Astrocyte (in vitro differentiated cells and primary cell): ENCODE measurements around the gene SLC12A6. TPM values are rescaled to one million over a fixed set of nuclear protein-coding genes. Genes with fewer than 3 reads are reported as not detected.
"Not testable (repeated sequence)": the region's sequence is repeated elsewhere in the genome, so short reads cannot be mapped to it uniquely, and the experiment has no call there.

Experiments used
- DNase-seq: peaks from one replicate; pipeline ENCODE4 v3.0.0-alpha.2; 2010; ENCODE audit warnings: low read depth
- FAIRE-seq: peaks from 2 replicates; lab custom pipeline; 2011; peaks lifted over from hg19 to GRCh38; lab: Jason Lieb, UNC
- H2AFZ ChIP-seq: 2 replicates; pipeline ENCODE4 v1.6.0; 2012; ENCODE audit warnings: low read depth, low read length, inconsistent platforms
- H3K27ac ChIP-seq: 2 replicates; pipeline ENCODE4 v1.5.1; 2011; ENCODE audit warnings: low read depth, low read length, inconsistent platforms
- H3K27me3 ChIP-seq: 2 replicates; pipeline ENCODE4 v1.6.0; 2011; ENCODE audit warnings: low read length, inconsistent platforms; ENCODE audit not compliant: insufficient read depth
- H3K36me3 ChIP-seq: 2 replicates; pipeline ENCODE4 v1.5.1; 2011; ENCODE audit warnings: low read length, inconsistent platforms; ENCODE audit not compliant: insufficient read depth
- H3K4me1 ChIP-seq: 2 replicates; pipeline ENCODE4 v1.5.1; 2011; ENCODE audit warnings: low read length, inconsistent platforms; ENCODE audit not compliant: insufficient read depth
- H3K4me2 ChIP-seq: 2 replicates; pipeline ENCODE4 v1.6.0; 2012; ENCODE audit warnings: low read length, inconsistent platforms
- H3K4me3 ChIP-seq: 2 replicates; pipeline ENCODE4 v1.5.1; 2011; ENCODE audit warnings: low read depth, mild to moderate bottlenecking, low read length, inconsistent platforms; ENCODE audit not compliant: insufficient read depth
- H3K79me2 ChIP-seq: 2 replicates; pipeline ENCODE4 v1.6.0; 2012; ENCODE audit warnings: mild to moderate bottlenecking, low read length, inconsistent platforms; ENCODE audit not compliant: insufficient read depth
- H3K9ac ChIP-seq: 2 replicates; pipeline ENCODE4 v1.6.0; 2012; ENCODE audit warnings: mild to moderate bottlenecking, low read length, inconsistent platforms
- H3K9me3 ChIP-seq: 2 replicates; pipeline ENCODE4 v1.5.1; 2012; ENCODE audit warnings: low read depth, mild to moderate bottlenecking, low read length, inconsistent platforms; ENCODE audit not compliant: insufficient read depth
- H4K20me1 ChIP-seq: 2 replicates; pipeline ENCODE4 v1.6.0; 2012; ENCODE audit warnings: low read length, inconsistent platforms; ENCODE audit not compliant: insufficient read depth
- H3K27ac Mint-ChIP-seq: one replicate; pipeline ENCODE4 v1.8.0; 2021; ENCODE audit warnings: mild to moderate bottlenecking, mixed read lengths; ENCODE audit not compliant: unreplicated experiment
- H3K27me3 Mint-ChIP-seq: one replicate; pipeline ENCODE4 v1.8.0; 2021; ENCODE audit warnings: low read depth, mixed read lengths; ENCODE audit not compliant: unreplicated experiment
- H3K36me3 Mint-ChIP-seq: one replicate; pipeline ENCODE4 v1.8.0; 2021; ENCODE audit warnings: low read depth, mixed read lengths; ENCODE audit not compliant: unreplicated experiment
- H3K4me1 Mint-ChIP-seq: one replicate; pipeline ENCODE4 v1.8.0; 2021; ENCODE audit warnings: low read depth, mixed read lengths; ENCODE audit not compliant: unreplicated experiment
- H3K4me3 Mint-ChIP-seq: one replicate; pipeline ENCODE4 v1.8.0; 2021; ENCODE audit warnings: mild to moderate bottlenecking, moderate library complexity, mixed read lengths; ENCODE audit not compliant: unreplicated experiment
- H3K9me3 Mint-ChIP-seq: one replicate; pipeline ENCODE4 v1.8.0; 2021; ENCODE audit warnings: mild to moderate bottlenecking, mixed read lengths; ENCODE audit not compliant: unreplicated experiment
- CTCF ChIP-seq: IDR thresholded peaks from 2 replicates; pipeline ENCODE4 v1.5.1; 2011; ENCODE audit warnings: low read depth, mild to moderate bottlenecking, inconsistent platforms, low read length, moderate library complexity; ENCODE audit not compliant: insufficient read depth
- EZH2 ChIP-seq: IDR thresholded peaks from 2 replicates; pipeline ENCODE4 v1.6.1; 2012; ENCODE audit warnings: mild to moderate bottlenecking, low read length, inconsistent platforms; ENCODE audit not compliant: insufficient read depth
- total RNA-seq: library from RNA; stranded (reverse); gene quantifications from 2 replicates; pipeline ENCODE4 v1.2.1, GENCODE V29; 2021

SLC12A6 gene
- total RNA-seq, 1 donor from 2014 or later, result 15.8 TPM

- H3K4me3 Mint-ChIP-seq, result no peak overlapping the region
- peaks cover 5% of the 10 kb centered on the region for H3K9me3 Mint-ChIP-seq
- Histone ChIP-seq H3K27ac (no peak overlapping the region), H3K9ac (no peak overlapping the region), H3K27me3 (no peaks in the 10 kb centered on the region), H2AFZ (no peak overlapping the region), H3K79me2 (no peaks in the 10 kb centered on the region), H3K4me3 (no peak overlapping the region), H4K20me1 (no peaks in the 10 kb centered on the region), H3K4me2 (no peak overlapping the region), H3K9me3 (no peaks in the 10 kb centered on the region), H3K4me1 (no peaks in the 10 kb centered on the region), H3K36me3 (no peaks in the 10 kb centered on the region)
- H3K4me1 Mint-ChIP-seq, result no peaks in the 10 kb centered on the region
- no peak for DNase-seq
- H3K27ac Mint-ChIP-seq, result no peak overlapping the region
- FAIRE-seq, result no peak
- H3K27me3 Mint-ChIP-seq, result no peaks in the 10 kb centered on the region
- peaks cover 8% of the 10 kb centered on the region for H3K36me3 Mint-ChIP-seq
- no peak for TF ChIP-seq EZH2
Measured at GRCh38 chr15:34376856-34377255, 39.3 kb upstream of the SLC12A6 start.

GRCh38 chr15:34375541-34375940 lies 38.0 kb upstream of the SLC12A6 start:
- H3K36me3 Mint-ChIP-seq, DNase-seq, H4K20me1 ChIP-seq, H3K9me3 ChIP-seq, H3K4me3 ChIP-seq, H3K4me1 ChIP-seq, H3K4me2 ChIP-seq, H3K4me3 Mint-ChIP-seq, FAIRE-seq, H3K27me3 Mint-ChIP-seq, H3K27ac Mint-ChIP-seq, H3K9ac ChIP-seq, H3K27ac ChIP-seq, H3K4me1 Mint-ChIP-seq, H2AFZ ChIP-seq, H3K27me3 ChIP-seq, H3K36me3 ChIP-seq, H3K9me3 Mint-ChIP-seq, H3K79me2 ChIP-seq: not testable (repeated sequence)

GRCh38 chr15:34374816-34375215 lies 37.2 kb upstream of the SLC12A6 start:
- H3K36me3 ChIP-seq, result no peaks in the 10 kb centered on the region
- H3K4me2 ChIP-seq, result no peak overlapping the region
- FAIRE-seq (no peak), DNase-seq (no peak)
- Mint-ChIP-seq H3K27ac (no peak overlapping the region), H3K4me3 (no peak overlapping the region), H3K36me3 (peaks cover 8% of the 10 kb centered on the region), H3K27me3 (no peaks in the 10 kb centered on the region), H3K9me3 (peaks cover 5% of the 10 kb centered on the region), H3K4me1 (peaks cover 7% of the 10 kb centered on the region)
- H3K4me1 ChIP-seq, result no peaks in the 10 kb centered on the region
- no peaks in the 10 kb centered on the region for H3K27me3 ChIP-seq
- H2AFZ ChIP-seq, result no peak overlapping the region
- H3K4me3 ChIP-seq, result no peak overlapping the region
- H3K9me3 ChIP-seq, result no peaks in the 10 kb centered on the region
- H3K79me2 ChIP-seq, result no peaks in the 10 kb centered on the region
- TF ChIP-seq EZH2 (no peak), CTCF (no peak)
- no peak overlapping the region for H3K9ac ChIP-seq
- no peaks in the 10 kb centered on the region for H4K20me1 ChIP-seq
- no peak overlapping the region for H3K27ac ChIP-seq
